PC-3 (cell line): ENCODE measurements around the gene DIP2C.

ENCODE experiments used
- CTCF ChIP-seq: fragments of 300-600 bp; sonication (generic); conservative IDR thresholded peaks from 2 replicates; pipeline ENCODE4 v1.5.1; 2017; ENCODE audit warnings: antibody characterized with exemption, low read depth, mild to moderate bottlenecking, low read length
- EZH2phosphoT487 ChIP-seq: fragments of 300-600 bp; sonication (generic); IDR thresholded peaks from 2 replicates; pipeline ENCODE4 v1.6.1; 2018; ENCODE audit warnings: mild to moderate bottlenecking, antibody characterized with exemption, low read length, borderline replicate concordance

DNA sequence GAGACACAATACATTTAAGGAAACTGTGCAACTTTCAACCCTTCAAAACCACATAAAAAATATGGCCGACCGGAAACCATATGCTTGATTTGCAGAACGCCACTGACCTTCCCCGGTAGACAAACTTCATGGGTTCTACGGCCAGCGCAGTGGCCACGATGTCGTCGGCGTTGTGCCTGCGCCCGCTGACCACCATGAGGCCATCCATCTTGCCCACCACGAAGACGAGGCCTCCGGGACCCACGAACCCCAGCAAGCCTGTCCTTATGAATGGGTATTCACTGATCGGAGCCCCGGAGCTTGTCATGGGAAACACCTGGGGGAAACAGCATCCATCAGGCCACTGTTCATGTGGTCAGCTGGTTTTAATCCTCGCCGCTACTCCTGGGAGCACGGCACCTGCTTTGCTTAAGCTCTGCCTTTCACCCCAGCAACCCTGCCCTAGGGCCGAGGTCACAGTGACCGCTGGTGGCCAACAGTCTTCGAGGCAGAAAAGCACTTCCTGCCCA lies 325.1 kb downstream of the DIP2C start:
- TF ChIP-seq CTCF (no peak), EZH2phosphoT487 (no peak)
